H1 (cell line): Measurements from ENCODE around the gene SLC15A1. TPM values are rescaled to one million over a fixed set of nuclear protein-coding genes. Genes with fewer than 3 reads are reported as not detected.

ENCODE experiments used
- polyA plus RNA-seq, 7 experiments: library from polyadenylated mRNA; depleted of rRNA in 3 of 7; stranded (reverse) in 5 of 7; unstranded in 2 of 7; fragments of >200 nt in 5 of 7; fragments of 200-250 nt in 2 of 7; gene quantifications; 1 replicate in 5 of 7; 2 replicates in 1 of 7; 4 replicates in 1 of 7; pipeline versions ENCODE4 v1.2.1 to v1.2.3, GENCODE V29; 2011 to 2013; ENCODE audit warnings: missing spikeins in 2 of 7, mixed read lengths in 2 of 7
- total RNA-seq: library from RNA; stranded (reverse); fragmentation: NEBNext Ultra II Directional; extraction: Animal tissue kit (Norgen Biotek cat#: 25700); gene quantifications from 2 replicates; pipeline ENCODE4 v1.2.1, GENCODE V29; 2021
- TF ChIP-seq, protein P1 (sequence below): IDR thresholded peaks from 2 replicates; pipeline ENCODE4 v1.6.1; 2012; ENCODE audit warnings: inconsistent platforms
- TF ChIP-seq, protein P2 (sequence below): IDR thresholded peaks from 2 replicates; pipeline ENCODE4 v1.6.1; 2011; ENCODE audit warnings: low read depth, mild to moderate bottlenecking, low read length; ENCODE audit not compliant: insufficient read depth

Gene SLC15A1
- total and polyA plus RNA-seq, 2 of the 8 experiments (the other 6 are each of a cell fraction or from before 2014, with no cell fraction given), result 1.3 to 2.4 TPM

DNA sequence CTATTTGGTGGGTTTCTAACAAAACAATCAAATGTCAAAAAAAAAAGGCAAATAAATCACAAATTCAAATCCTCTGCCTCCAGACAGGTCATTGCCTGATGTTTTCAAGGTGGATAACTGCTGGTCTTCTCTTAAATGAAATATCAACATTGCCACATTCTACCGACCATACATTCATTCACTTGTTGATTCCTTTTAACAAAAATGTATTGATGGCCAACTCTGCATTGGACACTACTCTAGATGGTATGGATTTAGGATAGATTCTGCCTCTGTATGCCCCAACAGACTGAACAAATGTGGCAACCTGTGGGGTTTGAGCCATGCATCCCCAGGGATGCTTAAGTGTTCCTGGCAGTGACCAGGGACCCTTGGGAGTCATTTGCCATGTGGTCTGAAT is 88.0 kb downstream of the SLC15A1 start (continued):
- TF ChIP-seq, protein P1, sequence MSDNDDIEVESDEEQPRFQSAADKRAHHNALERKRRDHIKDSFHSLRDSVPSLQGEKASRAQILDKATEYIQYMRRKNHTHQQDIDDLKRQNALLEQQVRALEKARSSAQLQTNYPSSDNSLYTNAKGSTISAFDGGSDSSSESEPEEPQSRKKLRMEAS, result no peak
- TF ChIP-seq, protein P2, sequence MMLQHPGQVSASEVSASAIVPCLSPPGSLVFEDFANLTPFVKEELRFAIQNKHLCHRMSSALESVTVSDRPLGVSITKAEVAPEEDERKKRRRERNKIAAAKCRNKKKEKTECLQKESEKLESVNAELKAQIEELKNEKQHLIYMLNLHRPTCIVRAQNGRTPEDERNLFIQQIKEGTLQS, result no peak
- TF ChIP-seq, all 59 proteins: peak for 0
